GM19397 (cell line): ENCODE measurements around the gene USP15.

ENCODE experiments used
- ATAC-seq: cut with Tn5 transposase; IDR thresholded peaks from one replicate; pipeline ENCODE4 v1.9.1; 2021; ENCODE audit warnings: mild to moderate bottlenecking, moderate library complexity; ENCODE audit not compliant: unreplicated experiment

USP15 gene

GRCh38 chr12:62279058-62279457 lies 18.9 kb downstream of the USP15 start:
- no peak for ATAC-seq

GRCh38 chr12:62279961-62280360 lies 19.8 kb downstream of the USP15 start:
- no peak for ATAC-seq

GRCh38 chr12:62282057-62282774 lies 22.0 kb downstream of the USP15 start:
- ATAC-seq = no peak

- ATAC-seq = no peak
Observed at GRCh38 chr12:62284749-62285148, 24.5 kb downstream of the USP15 start.

GRCh38 chr12:62285284-62285683 lies 25.1 kb downstream of the USP15 start:
- no peak for ATAC-seq

GRCh38 chr12:62288328-62288727 lies 28.1 kb downstream of the USP15 start:
- no peak for ATAC-seq

- no peak for ATAC-seq
Observed at GRCh38 chr12:62290846-62291245, 30.6 kb downstream of the USP15 start.

- ATAC-seq = no peak
Observed at GRCh38 chr12:62291864-62292760, 31.9 kb downstream of the USP15 start.

- no peak for ATAC-seq
Observed at GRCh38 chr12:62292761-62293344, 32.6 kb downstream of the USP15 start.

GRCh38 chr12:62294378-62294777 lies 34.2 kb downstream of the USP15 start:
- ATAC-seq = no peak

- no peak for ATAC-seq
Observed at GRCh38 chr12:62296001-62296400, 35.8 kb downstream of the USP15 start.

- ATAC-seq = no peak
Observed at GRCh38 chr12:62297321-62297720, 37.1 kb downstream of the USP15 start.

GRCh38 chr12:62299617-62300016 lies 39.4 kb downstream of the USP15 start:
- ATAC-seq = no peak

- no peak for ATAC-seq
Observed at GRCh38 chr12:62301080-62301798, 41.0 kb downstream of the USP15 start.

- no peak for ATAC-seq
Observed at GRCh38 chr12:62301799-62302133, 41.6 kb downstream of the USP15 start.

- no peak for ATAC-seq
Observed at GRCh38 chr12:62304560-62304959, 44.4 kb downstream of the USP15 start.

GRCh38 chr12:62305778-62306177 lies 45.6 kb downstream of the USP15 start:
- ATAC-seq = no peak

- ATAC-seq = no peak
Observed at GRCh38 chr12:62306569-62307530, 46.6 kb downstream of the USP15 start.

GRCh38 chr12:62308201-62308600 lies 48.0 kb downstream of the USP15 start:
- no peak for ATAC-seq

- no peak for ATAC-seq
Observed at GRCh38 chr12:62313727-62314380, 53.6 kb downstream of the USP15 start.
